NCI-H187 treated with DMSO at 0.1 percent for 48 hours (cell line): ENCODE measurements around the gene TSHZ2.

ENCODE experiments used
- DNase-seq: peaks from one replicate; lab custom pipeline; 2025; lab: John Stamatoyannopoulos, UW

Gene TSHZ2

DNA sequence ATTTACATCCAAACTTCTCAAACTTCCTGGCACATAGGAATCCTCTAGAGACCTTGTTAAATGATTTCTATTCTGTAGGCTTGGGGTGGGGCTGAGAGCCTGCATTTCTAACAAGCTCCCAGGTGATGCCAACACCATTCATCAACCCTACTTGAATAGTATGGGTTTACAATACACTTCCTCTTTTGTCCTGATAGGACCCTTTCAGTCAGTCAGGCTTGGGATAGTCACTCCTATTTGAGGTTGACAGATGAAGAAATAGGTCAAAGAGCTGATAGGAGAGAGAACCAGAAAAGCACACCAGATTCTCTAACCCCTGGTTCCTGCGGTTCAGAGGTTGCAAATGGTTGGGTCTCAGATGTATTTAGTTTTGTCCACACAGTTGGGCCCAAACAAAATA lies 273.4 kb downstream of the TSHZ2 start:
- no peak for DNase-seq

DNA sequence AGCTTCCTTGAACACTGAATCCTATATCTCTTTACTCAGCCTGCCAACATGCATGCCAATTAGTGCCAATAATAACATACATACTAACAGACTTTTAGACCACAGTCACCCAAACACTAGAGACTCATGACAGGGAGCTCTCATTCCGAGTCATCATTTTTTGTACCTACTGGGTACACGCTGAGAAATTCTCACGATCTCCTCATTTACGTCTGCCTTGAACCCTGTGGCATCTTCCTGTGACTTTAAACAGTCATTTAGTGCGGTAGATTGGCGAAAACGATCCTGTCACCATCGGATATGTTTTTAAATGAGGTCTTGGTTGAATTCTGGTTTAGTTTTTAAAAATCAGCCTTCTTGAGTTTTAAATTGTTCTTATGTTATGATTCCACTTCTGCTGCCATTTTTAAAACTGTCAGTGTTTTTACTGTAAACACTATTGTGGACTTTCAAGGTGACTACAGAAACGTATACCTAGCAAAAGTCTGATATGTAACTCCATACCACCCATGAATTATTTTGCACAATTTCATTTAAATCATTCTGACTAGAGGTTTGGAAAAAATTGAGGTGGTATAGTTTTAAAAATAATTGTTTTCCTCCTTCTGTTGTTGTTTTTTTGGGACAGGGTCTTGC lies 275.4 kb downstream of the TSHZ2 start:
- DNase-seq = no peak

- DNase-seq = no peak
These were observed 278.3 kb downstream of the TSHZ2 start for GRCh38 chr20:53250456-53250855.

DNA sequence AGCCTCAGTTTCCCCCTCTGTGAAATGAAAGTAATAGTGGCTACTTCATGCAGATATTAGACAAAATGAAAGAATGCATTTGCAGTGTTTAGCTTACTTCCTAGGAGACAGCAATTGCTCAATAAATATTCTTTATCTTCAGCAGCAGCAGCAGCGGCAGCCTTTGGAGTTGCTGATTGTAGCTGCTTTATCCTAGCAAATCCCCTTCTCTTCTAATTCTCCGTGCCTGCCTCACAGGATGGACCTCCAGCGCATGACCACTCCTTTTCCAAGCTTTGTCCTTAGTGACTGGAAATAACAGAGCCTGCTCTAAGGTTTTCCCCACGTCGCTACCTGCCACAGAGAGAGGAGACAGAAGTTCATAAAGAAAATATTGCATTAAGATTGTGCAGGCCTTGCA lies 279.8 kb downstream of the TSHZ2 start:
- no peak for DNase-seq

DNA sequence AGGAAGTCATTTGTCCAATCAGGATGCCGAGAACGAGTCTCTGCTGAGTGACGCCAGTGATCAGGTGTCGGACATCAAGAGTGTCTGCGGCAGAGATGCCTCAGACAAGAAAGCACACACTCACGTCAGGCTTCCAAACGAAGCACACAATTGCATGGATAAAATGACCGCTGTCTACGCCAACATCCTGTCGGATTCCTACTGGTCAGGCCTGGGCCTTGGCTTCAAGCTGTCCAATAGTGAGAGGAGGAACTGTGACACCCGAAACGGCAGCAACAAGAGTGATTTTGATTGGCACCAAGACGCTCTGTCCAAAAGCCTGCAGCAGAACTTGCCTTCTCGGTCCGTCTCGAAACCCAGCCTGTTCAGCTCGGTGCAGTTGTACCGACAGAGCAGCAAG lies 281.5 kb downstream of the TSHZ2 start:
- DNase-seq = no peak

DNA sequence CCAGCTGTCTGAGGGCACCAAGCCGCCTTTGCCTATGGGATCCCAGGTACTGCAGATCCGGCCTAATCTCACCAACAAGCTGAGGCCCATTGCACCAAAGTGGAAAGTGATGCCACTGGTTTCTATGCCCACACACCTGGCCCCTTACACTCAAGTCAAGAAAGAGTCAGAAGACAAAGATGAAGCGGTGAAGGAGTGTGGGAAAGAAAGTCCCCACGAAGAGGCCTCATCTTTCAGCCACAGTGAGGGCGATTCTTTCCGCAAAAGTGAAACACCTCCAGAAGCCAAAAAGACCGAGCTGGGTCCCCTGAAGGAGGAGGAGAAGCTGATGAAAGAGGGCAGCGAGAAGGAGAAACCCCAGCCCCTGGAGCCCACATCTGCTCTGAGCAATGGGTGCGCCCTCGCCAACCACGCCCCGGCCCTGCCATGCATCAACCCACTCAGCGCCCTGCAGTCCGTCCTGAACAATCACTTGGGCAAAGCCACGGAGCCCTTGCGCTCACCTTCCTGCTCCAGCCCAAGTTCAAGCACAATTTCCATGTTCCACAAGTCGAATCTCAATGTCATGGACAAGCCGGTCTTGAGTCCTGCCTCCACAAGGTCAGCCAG lies 283.0 kb downstream of the TSHZ2 start:
- DNase-seq = no peak

DNA sequence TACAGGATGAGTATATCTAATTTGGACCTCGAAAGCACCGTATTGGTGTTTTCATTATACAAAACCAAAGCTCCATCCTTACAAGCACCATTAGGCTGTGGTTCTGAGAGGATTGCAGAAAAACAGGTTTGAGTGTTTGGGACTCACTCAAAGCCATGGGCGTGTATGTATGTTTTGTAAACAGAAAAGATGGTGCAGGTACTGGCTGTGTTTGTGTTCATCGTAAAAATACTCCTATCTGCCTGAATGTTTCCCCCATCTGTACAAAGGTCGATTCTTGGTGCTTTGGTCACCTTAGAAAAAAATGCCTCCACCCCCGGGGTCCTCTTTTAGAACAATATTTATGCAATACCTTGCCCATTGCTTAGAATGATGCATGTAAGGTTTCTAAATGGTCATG lies 286.6 kb downstream of the TSHZ2 start:
- no peak for DNase-seq

DNA sequence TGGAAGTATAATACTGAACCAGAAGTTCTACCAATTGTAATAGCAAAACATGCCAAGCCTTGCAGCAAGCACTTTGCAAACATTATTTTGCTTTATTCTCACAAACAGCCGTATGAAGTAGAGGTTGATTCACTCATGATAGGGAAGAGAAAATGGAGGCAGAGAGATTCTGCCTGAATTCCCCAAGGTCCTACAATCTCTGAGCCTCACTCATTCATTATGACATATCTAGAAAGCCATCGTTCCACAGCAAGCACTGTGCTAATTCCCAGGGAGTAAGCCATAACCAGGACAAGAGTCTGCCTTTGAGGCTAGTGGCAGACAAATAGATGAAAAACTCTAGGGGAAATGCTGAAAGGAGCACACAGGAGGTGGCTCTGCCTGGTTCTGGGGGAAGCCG lies 288.0 kb downstream of the TSHZ2 start:
- no peak for DNase-seq

DNA sequence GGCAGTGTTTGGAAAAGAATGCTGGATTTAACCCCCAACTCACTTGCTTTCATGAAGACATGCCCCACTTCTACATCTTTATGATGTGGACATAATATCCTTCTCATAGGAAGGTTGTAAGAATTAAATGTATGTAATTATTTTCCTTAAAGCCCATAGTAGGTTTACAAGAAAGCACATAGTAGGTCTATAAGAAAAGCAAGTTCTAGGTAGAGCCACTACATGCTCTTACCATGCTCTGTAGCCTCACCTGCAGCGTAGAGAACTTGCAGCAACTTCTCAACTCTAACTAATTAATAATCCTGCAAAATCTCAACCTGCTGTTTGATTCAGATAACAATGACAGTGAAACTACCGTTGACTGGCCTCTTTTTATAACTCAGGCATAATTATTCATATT lies 288.4 kb downstream of the TSHZ2 start:
- no peak for DNase-seq

- DNase-seq = no peak
These were observed 290.2 kb downstream of the TSHZ2 start for GRCh38 chr20:53262365-53262764.

DNA sequence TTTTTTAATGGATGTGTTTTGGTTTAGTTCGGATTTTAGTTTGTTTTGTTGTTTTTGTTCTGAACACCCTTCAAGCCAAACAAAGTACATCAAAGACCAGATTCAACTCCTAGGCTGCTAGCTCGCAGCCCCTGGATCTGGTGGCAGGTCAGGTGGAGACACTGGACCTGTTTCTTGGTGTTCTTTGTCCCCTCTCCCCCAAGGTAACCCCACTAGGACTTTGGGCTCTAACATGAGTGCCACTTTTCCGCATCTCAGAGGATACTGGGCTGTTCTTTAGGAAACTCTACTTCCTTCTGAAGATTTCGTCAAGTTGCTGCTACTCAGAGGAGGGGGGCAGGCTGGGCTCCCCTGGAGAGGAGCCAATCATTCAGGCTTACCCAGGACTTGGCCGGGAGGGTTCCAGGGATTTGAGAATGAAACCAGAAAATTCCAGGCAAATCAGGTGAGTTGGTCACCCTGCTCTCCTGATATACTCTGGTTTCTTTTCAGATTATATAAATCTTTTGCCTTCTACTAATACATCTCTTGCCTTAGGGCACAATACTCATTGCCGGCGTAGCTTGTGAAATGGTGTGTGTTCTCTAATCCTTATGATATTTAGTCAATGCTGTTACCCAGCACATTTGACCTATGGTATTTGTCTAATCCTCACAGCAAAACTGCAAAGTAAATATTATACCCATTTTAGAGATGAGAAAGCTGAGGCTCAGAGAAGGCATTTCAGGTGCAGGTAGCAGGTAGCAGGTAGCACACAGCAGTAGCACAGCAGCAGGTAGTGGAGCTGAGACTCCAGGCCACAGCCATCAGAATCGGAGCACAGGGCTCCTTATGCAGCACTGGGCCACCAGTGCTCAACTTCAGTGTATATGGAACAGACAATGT lies 291.6 kb downstream of the TSHZ2 start:
- no peak for DNase-seq

DNA sequence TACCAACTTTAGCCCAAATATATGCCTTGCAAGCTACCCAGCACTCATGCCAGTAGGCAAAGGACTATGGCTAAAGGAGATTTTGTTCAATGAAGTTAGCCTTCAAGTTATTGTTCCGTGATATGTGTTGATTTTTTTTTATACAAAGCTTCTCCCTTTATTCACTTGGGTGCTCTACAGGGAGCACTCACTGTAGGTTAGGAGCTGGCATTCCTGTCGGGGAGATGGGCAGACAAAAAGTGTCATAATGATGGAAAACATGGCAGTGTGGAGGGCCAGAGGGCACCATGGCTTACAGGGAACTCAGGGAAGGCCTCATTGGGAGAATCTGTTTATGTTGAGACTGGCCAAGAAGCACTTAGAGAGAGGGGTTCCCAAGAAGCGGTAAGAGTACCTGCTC lies 292.4 kb downstream of the TSHZ2 start:
- no peak for DNase-seq

- no peak for DNase-seq
These were observed 293.2 kb downstream of the TSHZ2 start for GRCh38 chr20:53265304-53265875.

DNA sequence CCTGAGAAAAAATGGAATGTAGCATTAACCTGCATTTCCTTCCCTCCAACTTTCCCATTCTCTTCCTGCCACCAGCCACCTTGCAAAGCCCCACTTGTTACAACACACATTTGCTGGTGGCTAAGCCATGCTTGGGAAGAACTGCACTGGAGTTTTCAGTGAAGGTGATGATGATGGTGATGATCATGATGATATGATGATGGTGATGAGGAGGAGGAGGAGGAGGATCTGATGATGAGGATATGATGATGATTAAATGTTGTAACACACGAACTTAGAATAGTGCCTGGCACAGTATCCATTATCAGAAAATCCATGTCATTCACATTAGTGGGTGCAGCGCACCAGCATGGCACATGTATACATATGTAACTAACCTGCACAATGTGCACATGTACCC lies 297.2 kb downstream of the TSHZ2 start:
- no peak for DNase-seq

DNA sequence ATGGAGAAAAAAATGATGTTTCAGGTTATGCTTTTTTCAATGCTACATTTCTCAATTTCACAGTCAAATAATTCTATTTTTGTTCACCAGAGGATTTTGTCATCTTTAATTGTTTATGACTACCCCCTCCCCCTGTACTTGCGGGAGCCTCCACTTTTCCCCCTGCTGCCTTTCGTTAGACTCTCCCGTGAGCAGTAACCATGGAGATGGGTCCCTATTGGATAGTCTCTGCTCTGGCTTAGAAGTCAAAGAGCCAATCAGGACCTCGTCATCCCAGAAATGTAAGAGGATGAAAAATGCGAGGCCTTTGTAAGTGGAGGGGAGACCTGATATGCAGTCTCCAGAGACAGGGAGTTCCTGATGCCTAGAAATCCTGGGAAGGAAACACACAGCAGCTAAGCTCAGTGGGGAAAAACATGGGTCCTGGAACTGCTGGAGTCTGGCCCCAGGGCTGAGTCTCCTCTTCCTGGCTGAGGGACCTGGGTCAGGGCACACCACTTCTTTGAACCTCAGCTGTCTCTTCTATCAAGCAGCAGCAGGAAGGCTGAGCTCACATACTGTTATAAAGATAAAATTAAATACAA lies 298.7 kb downstream of the TSHZ2 start:
- DNase-seq = no peak

- DNase-seq = no peak
These were observed 302.2 kb downstream of the TSHZ2 start for GRCh38 chr20:53274365-53274764.

DNA sequence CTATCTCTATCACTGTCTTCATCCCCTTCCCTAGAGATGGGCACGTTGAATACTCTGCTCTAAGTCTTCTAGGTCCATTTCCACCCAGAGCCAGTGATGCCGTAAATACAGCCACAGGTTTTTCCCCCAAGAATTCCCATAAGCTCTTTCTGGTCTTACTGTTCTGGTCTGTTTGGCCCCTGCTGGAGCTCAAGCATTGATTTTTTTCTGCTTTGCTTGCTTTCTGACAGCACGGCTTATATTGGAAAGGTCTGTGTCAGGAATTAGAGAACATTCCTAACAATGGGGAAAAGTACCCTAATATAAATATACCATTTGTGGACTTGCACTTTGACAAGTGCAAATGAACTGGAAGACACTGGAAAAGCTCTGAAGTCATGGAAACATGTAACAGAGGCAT lies 302.6 kb downstream of the TSHZ2 start:
- no peak for DNase-seq

- no peak for DNase-seq
These were observed 304.0 kb downstream of the TSHZ2 start for GRCh38 chr20:53276143-53276542.

DNA sequence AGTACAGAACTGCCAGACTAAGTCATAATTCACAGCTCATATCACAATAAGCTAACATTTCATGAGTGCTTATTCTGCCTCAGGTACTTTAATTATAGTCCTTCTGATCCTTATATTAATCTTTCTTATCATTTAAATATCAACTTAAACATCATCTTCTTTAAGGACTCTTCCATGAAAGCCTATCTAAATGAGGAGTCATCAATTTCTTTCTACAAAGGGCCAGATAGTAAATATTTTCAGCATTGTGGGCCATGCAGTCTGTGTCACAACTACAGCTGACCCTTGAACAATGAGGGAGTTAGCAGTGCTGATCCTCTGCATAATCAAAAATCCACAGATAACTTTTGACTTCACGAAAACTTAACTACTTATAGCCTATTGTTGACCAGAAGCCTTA lies 306.4 kb downstream of the TSHZ2 start:
- no peak for DNase-seq

GRCh38 chr20:53279735-53280134 lies 307.6 kb downstream of the TSHZ2 start:
- no peak for DNase-seq

GRCh38 chr20:53281557-53282117 lies 309.5 kb downstream of the TSHZ2 start:
- no peak for DNase-seq
